ENCODE measurements around the gene HS3ST5.

GRCh38 chr6:114342086-114342825 lies 567 bp downstream of the HS3ST5 start:
- TF ChIP-seq CTCF (IDR thresholded peaks at IDR 0.05) (no peak), POLR2A (IDR thresholded peaks at IDR 0.05) (no peak)

Data from ovary (tissue), 3 donors.